HepG2 (cell line): ENCODE results near the gene EPC2. TPM values are rescaled to one million over a fixed set of nuclear protein-coding genes. Genes with fewer than 3 reads are reported as not detected.

ENCODE experiments used
- CHCHD3 ChIP-seq: sonication (generic); formaldehyde crosslinking; IDR thresholded peaks from 2 replicates; pipeline ENCODE4 v1.8.0; 2022; ENCODE audit warnings: mild to moderate bottlenecking, missing genetic modification reagents, moderate library complexity
- DPF2 ChIP-seq: sonication (generic); formaldehyde crosslinking; IDR thresholded peaks from 2 replicates; pipeline ENCODE4 v1.4.0; 2020; ENCODE audit warnings: mild to moderate bottlenecking, low read depth, missing genetic modification reagents, borderline replicate concordance
- GLI4 ChIP-seq: sonication (generic); formaldehyde crosslinking; IDR thresholded peaks from 2 replicates; pipeline ENCODE4 v1.5.1; 2020; ENCODE audit warnings: missing genetic modification reagents, mild to moderate bottlenecking, moderate library complexity, borderline replicate concordance
- IRX3 ChIP-seq: sonication (generic); formaldehyde crosslinking; IDR thresholded peaks from 2 replicates; pipeline ENCODE4 v1.8.1; 2023; ENCODE audit warnings: mild to moderate bottlenecking, low read depth, missing genetic modification reagents, borderline replicate concordance
- KDM6A ChIP-seq: IDR thresholded peaks from 2 replicates; pipeline ENCODE4 v1.6.1; 2016; ENCODE audit warnings: low read depth
- MBD4 ChIP-seq: IDR thresholded peaks from 2 replicates; pipeline ENCODE4 v1.6.1; 2012; ENCODE audit warnings: low read length, inconsistent platforms, borderline replicate concordance
- PAX8 ChIP-seq: sonication (generic); formaldehyde crosslinking; IDR thresholded peaks from 2 replicates; pipeline ENCODE4 v1.8.0; 2022; ENCODE audit warnings: mild to moderate bottlenecking, missing genetic modification reagents, borderline replicate concordance
- SALL2 ChIP-seq: sonication (generic); formaldehyde crosslinking; IDR thresholded peaks from 2 replicates; pipeline ENCODE4 v1.8.1; 2023; ENCODE audit warnings: mild to moderate bottlenecking, missing genetic modification reagents, inconsistent platforms
- SP140L ChIP-seq: sonication (generic); formaldehyde crosslinking; IDR thresholded peaks from 2 replicates; pipeline ENCODE4 v1.4.0; 2020; ENCODE audit warnings: missing genetic modification reagents, borderline replicate concordance
- TBX3 ChIP-seq: fragments of 450-650 bp; IDR thresholded peaks from 2 replicates; pipeline ENCODE4 v1.6.1; 2017; ENCODE audit warnings: antibody characterized with exemption, mild to moderate bottlenecking, inconsistent platforms, borderline replicate concordance
- TCF7L2 ChIP-seq: IDR thresholded peaks from 2 replicates; pipeline ENCODE4 v1.6.1; 2011; ENCODE audit warnings: mild to moderate bottlenecking, low read depth, low read length, moderate library complexity
- YY1 ChIP-seq: IDR thresholded peaks from 2 replicates; pipeline ENCODE4 v1.6.1; 2011; ENCODE audit warnings: low read length, low read depth, moderate library complexity, mild to moderate bottlenecking; ENCODE audit not compliant: insufficient read depth, insufficient replicate concordance
- ZNF121 ChIP-seq: sonication (generic); formaldehyde crosslinking; IDR thresholded peaks from 2 replicates; pipeline ENCODE4 v1.5.0; 2020; ENCODE audit warnings: mild to moderate bottlenecking, missing genetic modification reagents
- ZNF329 ChIP-seq: sonication (generic); formaldehyde crosslinking; IDR thresholded peaks from 2 replicates; pipeline ENCODE4 v1.9.0; 2021; ENCODE audit warnings: low read depth, mild to moderate bottlenecking, missing genetic modification reagents
- ZNF44 ChIP-seq: sonication (generic); formaldehyde crosslinking; IDR thresholded peaks from 2 replicates; pipeline ENCODE4 v1.5.1; 2020; ENCODE audit warnings: mild to moderate bottlenecking, missing genetic modification reagents
- ZNF792 ChIP-seq: IDR thresholded peaks from 2 replicates; pipeline ENCODE4 v1.6.1; 2016
- ZNF841 ChIP-seq: sonication (generic); formaldehyde crosslinking; IDR thresholded peaks from 2 replicates; pipeline ENCODE4 v1.8.1; 2023; ENCODE audit warnings: missing genetic modification reagents, borderline replicate concordance
- ZNF850 ChIP-seq: sonication (generic); formaldehyde crosslinking; conservative IDR thresholded peaks from 2 replicates; pipeline ENCODE4 v1.9.0; 2021; ENCODE audit warnings: mild to moderate bottlenecking, missing genetic modification reagents
- polyA plus RNA-seq, 8 experiments: library from polyadenylated mRNA; depleted of rRNA in 3 of 8; stranded (reverse) in 7 of 8; unstranded in 1 of 8; fragments of >200 nt; fragmentation: Illumina TruSeq in 4 of 8; extraction: Trizol in 4 of 8; gene quantifications; 2 replicates each; pipeline versions ENCODE4 v1.2.1 to v1.2.3, GENCODE V29; 2011 to 2016; ENCODE audit warnings: low read depth in 4 of 8, missing spikeins in 1 of 8, mixed read lengths in 1 of 8; ENCODE audit not compliant: insufficient read depth in 1 of 8
- total RNA-seq, 5 experiments: library from RNA; depleted of rRNA; stranded (reverse); fragments of >200 nt; fragmentation: Illumina TruSeq; extraction: Trizol; gene quantifications; 2 replicates each; pipeline ENCODE4 v1.2.3, GENCODE V29; 2016; ENCODE audit warnings: low read depth in 1 of 5
- TF ChIP-seq, protein P1 (sequence below): sonication (generic); formaldehyde crosslinking; IDR thresholded peaks from 2 replicates; pipeline ENCODE4 v1.4.0; 2020; ENCODE audit warnings: mild to moderate bottlenecking, low read depth, missing genetic modification reagents
- TF ChIP-seq, protein P2 (sequence below): sonication (generic); formaldehyde crosslinking; IDR thresholded peaks from 2 replicates; pipeline ENCODE4 v1.8.0; 2022; ENCODE audit warnings: low read depth, missing genetic modification reagents
- TF ChIP-seq, protein P3 (sequence below): sonication (generic); formaldehyde crosslinking; IDR thresholded peaks from 2 replicates; pipeline ENCODE4 v1.5.0; 2020; ENCODE audit warnings: missing genetic modification reagents
- TF ChIP-seq, protein P4 (sequence below): sonication (generic); formaldehyde crosslinking; IDR thresholded peaks from 2 replicates; pipeline ENCODE4 v1.9.0; 2021; ENCODE audit warnings: missing genetic modification reagents, mild to moderate bottlenecking, borderline replicate concordance

EPC2 gene
- total and polyA plus RNA-seq, 2 of the 13 experiments (the other 11 are each of a cell fraction or from before 2014, with no cell fraction given): 20.5 to 22.0 TPM

DNA sequence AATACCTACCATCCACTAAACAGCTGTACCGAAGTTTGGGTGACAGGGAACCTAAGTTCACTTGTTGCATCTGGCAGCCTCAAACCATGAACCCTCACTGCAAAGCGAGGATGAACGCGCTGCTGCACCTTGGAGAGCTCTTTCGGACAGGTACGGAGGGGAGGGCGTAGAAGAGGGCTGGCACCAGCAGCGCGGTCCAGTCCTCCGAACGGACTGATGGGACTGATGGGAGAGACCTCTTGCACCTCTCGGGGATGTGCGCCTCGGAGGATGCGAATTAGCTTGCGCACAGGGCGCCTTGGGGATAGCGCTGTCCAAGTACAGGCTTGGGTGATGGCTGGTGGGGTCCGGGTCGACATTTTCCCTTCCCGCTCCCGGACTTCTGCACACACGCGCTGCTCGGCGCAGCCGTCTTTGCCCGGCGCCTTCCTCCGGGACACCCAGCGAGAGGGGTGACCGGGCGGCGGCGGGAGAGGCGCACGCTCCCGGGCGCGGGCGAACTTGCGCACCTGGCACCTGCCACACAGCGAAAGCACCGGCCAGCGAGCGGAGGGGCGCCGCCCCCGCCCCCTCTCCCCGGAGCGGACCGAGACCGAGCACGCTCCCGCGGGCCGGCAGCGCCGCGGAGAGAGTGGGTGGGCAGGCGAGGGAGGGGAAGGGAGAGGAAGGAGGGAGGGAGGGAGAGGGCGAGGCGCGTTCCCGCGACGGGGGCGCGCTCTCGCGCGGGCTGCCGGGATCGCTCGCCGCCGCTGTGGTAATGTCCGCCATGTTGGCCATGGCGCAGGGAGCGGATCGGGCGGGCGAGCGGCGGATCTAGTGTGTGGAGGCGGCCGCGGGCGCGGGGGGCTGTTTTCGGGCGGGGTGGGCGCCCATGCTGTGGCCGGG, at the start of gene EPC2 (continued):
- TF ChIP-seq, protein P1, sequence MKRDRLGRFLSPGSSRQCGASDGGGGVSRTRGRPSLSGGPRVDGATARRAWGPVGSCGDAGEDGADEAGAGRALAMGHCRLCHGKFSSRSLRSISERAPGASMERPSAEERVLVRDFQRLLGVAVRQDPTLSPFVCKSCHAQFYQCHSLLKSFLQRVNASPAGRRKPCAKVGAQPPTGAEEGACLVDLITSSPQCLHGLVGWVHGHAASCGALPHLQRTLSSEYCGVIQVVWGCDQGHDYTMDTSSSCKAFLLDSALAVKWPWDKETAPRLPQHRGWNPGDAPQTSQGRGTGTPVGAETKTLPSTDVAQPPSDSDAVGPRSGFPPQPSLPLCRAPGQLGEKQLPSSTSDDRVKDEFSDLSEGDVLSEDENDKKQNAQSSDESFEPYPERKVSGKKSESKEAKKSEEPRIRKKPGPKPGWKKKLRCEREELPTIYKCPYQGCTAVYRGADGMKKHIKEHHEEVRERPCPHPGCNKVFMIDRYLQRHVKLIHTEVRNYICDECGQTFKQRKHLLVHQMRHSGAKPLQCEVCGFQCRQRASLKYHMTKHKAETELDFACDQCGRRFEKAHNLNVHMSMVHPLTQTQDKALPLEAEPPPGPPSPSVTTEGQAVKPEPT (CRISPR knock-in tag): no peak; the same call in 1 of the 2 replicates
- TF ChIP-seq, protein P2, sequence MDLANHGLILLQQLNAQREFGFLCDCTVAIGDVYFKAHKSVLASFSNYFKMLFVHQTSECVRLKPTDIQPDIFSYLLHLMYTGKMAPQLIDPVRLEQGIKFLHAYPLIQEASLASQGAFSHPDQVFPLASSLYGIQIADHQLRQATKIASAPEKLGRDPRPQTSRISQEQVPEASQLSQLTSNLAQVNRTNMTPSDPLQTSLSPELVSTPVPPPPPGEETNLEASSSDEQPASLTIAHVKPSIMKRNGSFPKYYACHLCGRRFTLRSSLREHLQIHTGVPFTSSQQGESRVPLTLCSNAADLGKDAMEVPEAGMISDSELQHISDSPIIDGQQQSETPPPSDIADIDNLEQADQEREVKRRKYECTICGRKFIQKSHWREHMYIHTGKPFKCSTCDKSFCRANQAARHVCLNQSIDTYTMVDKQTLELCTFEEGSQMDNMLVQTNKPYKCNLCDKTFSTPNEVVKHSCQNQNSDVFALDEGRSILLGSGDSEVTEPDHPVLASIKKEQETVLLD (CRISPR knock-in tag): peak; percentile 71
- TF ChIP-seq ZNF44 (no peak), TCF7L2 (no peak), PAX8 (CRISPR knock-in tag) (no peak), IRX3 (CRISPR knock-in tag) (peak; percentile 8; the same call in 1 of the 2 replicates), ZNF792 (peak; percentile 10; the same call in 1 of the 2 replicates), MBD4 (no peak), YY1 (peak; percentile 97), ZNF121 (CRISPR knock-in tag) (peak; percentile 68; the same call in 1 of the 2 replicates), SALL2 (CRISPR knock-in tag) (peak; percentile 74; the same call in 1 of the 2 replicates), KDM6A (no peak), ZNF329 (CRISPR knock-in tag) (no peak), GLI4 (CRISPR knock-in tag) (peak; percentile 85; the same call in 1 of the 2 replicates), ZNF850 (CRISPR knock-in tag) (no peak), SP140L (CRISPR knock-in tag) (no peak), TBX3 (no peak), CHCHD3 (CRISPR knock-in tag) (no peak; the same call in 1 of the 2 replicates), DPF2 (CRISPR knock-in tag) (no peak), ZNF841 (CRISPR knock-in tag) (no peak)
- TF ChIP-seq, protein P3, sequence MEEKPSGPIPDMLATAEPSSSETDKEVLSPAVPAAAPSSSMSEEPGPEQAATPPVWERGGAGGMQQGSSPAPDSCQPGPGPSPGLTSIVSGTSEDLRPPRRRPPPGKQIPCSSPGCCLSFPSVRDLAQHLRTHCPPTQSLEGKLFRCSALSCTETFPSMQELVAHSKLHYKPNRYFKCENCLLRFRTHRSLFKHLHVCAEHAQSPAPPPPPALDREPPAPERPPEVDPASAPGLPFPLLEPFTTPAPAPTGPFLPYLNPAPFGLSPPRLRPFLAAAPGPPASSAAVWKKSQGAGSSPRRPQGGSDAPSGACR (CRISPR knock-in tag): peak; percentile 30; the same call in 1 of the 2 replicates
- TF ChIP-seq, protein P4, sequence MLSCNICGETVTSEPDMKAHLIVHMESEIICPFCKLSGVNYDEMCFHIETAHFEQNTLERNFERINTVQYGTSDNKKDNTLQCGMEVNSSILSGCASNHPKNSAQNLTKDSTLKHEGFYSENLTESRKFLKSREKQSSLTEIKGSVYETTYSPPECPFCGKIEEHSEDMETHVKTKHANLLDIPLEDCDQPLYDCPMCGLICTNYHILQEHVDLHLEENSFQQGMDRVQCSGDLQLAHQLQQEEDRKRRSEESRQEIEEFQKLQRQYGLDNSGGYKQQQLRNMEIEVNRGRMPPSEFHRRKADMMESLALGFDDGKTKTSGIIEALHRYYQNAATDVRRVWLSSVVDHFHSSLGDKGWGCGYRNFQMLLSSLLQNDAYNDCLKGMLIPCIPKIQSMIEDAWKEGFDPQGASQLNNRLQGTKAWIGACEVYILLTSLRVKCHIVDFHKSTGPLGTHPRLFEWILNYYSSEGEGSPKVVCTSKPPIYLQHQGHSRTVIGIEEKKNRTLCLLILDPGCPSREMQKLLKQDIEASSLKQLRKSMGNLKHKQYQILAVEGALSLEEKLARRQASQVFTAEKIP (CRISPR knock-in tag): no peak
